ENCODE data around the gene KRTAP23-1.

GRCh38 chr21:30345014-30345413 is 3.4 kb downstream of the KRTAP23-1 start:
- TF ChIP-seq CTCF (IDR thresholded peaks at IDR 0.05) (no peak), ATF3 (CRISPR knock-in tag; conservative IDR thresholded peaks at IDR 0.05) (no peak), KAT7 (CRISPR knock-in tag; IDR thresholded peaks at IDR 0.05; ENCODE audit: borderline replicate concordance) (no peak), ZBTB43 (CRISPR knock-in tag; IDR thresholded peaks at IDR 0.05) (no peak), ZMAT4 (CRISPR knock-in tag; IDR thresholded peaks at IDR 0.05) (no peak), ZNF281 (CRISPR knock-in tag; IDR thresholded peaks at IDR 0.05) (no peak), ATF2 (CRISPR knock-in tag; IDR thresholded peaks at IDR 0.05; ENCODE audit: borderline replicate concordance, low read depth) (no peak), SMAD4 (CRISPR knock-in tag; IDR thresholded peaks at IDR 0.05) (no peak), AFF4 (CRISPR knock-in tag; IDR thresholded peaks at IDR 0.05; ENCODE audit: borderline replicate concordance) (no peak), ATF1 (CRISPR knock-in tag; IDR thresholded peaks at IDR 0.05) (no peak), ZNF671 (CRISPR knock-in tag; IDR thresholded peaks at IDR 0.05) (no peak), ETV6 (CRISPR knock-in tag; IDR thresholded peaks at IDR 0.05) (no peak), FOXJ3 (CRISPR knock-in tag; IDR thresholded peaks at IDR 0.05; ENCODE audit: borderline replicate concordance) (no peak)
